Activated CD4-positive, alpha-beta T cell treated with anti-CD3 and anti-CD28 coated beads for 1 hour (primary cell): ENCODE measurements around the gene SUSD2.
"Not testable (repeated sequence)": the region's sequence is repeated elsewhere in the genome, so short reads cannot be mapped to it uniquely, and the experiment has no call there.

Experiments used
- DNase-seq: peaks from one replicate; pipeline ENCODE4 v3.0.0-alpha.2; 2020

Gene SUSD2, protein sequence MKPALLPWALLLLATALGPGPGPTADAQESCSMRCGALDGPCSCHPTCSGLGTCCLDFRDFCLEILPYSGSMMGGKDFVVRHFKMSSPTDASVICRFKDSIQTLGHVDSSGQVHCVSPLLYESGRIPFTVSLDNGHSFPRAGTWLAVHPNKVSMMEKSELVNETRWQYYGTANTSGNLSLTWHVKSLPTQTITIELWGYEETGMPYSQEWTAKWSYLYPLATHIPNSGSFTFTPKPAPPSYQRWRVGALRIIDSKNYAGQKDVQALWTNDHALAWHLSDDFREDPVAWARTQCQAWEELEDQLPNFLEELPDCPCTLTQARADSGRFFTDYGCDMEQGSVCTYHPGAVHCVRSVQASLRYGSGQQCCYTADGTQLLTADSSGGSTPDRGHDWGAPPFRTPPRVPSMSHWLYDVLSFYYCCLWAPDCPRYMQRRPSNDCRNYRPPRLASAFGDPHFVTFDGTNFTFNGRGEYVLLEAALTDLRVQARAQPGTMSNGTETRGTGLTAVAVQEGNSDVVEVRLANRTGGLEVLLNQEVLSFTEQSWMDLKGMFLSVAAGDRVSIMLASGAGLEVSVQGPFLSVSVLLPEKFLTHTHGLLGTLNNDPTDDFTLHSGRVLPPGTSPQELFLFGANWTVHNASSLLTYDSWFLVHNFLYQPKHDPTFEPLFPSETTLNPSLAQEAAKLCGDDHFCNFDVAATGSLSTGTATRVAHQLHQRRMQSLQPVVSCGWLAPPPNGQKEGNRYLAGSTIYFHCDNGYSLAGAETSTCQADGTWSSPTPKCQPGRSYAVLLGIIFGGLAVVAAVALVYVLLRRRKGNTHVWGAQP

DNA sequence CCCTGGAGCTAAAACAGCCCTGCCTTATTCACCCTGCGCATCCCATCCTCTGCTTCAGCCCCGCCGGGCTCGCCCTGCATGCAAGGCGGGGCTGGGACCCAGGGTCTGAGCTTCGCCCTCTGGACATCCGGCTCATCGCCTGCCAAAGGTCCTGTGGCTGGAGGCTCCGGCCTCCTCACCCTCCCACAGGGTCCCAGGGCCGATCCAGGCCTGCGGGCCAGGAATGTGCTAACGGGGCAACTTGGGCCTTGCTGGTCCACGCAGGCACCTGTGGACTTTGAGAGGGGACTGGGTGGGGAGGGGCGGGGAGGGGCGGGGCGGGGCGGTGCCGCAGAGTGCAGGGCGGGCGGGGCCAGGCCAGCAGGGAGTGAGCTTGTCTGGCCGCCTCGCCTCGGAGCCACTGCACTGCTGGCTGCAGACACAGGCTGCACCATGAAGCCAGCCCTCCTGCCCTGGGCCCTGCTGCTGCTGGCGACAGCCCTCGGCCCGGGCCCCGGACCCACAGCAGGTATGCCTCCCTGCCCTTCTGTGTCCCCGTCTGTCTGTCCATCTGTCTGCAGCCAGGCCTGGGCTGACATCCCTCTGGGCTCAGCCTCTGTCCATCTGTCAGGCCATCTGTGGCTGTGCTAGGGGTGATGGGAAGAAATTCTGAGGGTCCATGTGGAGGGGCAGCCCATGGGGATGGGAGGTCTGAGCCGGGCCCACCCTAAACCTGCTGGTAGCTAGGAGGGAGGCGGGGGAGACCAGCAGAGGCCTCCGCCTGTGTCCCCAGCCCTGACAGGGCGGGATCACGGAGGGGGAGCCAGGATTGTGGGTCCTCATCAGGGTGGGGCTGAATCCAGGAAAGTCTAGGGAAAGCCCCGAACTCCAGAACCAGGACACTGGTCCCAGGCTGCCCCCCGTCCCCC is at the start of gene SUSD2:
Gene SUSD2 (plus strand): TSS at position 400 of the 908 bp plus-strand sequence. CDS start 33 bp downstream, at position 433.
- no peak for DNase-seq

DNA sequence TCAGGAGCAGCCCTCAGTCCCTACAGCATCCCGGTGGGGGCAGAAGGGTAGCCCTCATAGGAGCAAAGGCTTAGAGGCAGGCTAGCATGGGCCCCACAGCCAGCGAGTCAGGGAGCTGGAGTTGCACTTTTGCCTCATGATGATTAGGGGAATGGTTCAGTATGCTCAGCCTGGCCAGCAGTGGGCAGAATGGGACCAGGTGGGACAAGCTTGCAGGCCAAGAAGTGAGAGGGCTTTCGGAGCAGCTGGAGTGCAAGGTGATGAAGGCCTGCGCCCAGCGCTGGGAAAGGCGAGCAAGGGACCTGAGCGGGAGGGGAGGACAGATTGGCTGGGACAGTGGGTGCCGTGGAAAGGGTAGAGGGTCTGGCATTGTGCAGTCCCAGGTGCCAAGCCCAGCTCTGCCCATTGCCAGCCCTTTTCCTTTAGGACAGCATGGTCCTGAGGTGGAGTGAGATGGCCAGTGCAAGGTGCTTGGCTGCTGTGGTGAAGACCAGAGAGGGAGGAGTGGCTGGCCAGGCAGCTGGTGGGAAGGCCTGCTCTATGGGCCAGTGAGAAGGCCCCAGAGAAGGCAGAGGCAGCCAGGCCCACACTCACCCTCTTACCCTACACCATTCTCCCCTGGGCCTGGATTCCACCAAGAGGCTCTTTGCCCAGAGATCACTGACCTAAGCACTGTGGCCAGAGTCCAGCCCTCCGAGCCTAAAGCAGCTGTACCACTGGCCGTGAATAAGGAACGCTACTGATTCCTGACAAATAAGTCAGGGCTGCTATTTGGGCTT is 47.9 kb upstream of the SUSD2 start:
- DNase-seq = peak; percentile 38

DNA sequence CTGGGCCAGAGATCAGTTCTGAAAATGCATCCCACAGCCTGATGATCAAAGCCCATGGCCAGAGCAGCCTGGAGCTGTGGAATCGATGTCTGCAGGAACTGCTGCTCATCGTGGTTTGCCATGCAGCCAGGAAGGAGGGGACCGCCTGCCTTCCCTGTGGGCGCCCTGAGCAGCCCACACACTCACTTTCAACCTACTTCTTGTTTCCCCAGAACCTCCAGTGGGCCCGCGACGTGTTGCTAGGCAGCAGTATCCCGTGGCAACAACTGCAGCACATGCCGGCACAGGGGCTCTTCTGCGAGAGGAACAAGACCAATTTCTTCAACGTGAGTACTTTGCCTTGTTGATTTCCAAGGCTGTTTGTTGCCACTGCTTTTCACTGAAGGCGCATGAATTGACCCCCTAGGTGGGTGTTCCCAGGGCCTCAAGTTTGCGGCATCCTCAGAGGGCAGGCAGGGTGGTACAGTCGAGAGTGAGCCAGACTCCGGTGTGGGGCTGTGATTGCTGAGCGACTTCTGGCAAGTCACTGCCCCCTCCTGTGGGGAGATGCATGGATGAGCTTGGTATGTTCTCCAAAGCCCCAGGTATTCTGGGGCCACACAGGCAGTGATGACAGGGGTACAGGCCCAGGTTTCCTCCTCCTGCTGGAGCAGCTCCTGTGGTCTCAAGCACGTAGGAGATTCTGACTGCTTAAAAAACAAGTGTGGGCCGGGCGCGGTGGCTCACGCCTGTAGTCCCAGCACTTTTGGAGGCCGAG is 47.0 kb upstream of the SUSD2 start:
- DNase-seq = peak; percentile 60

DNA sequence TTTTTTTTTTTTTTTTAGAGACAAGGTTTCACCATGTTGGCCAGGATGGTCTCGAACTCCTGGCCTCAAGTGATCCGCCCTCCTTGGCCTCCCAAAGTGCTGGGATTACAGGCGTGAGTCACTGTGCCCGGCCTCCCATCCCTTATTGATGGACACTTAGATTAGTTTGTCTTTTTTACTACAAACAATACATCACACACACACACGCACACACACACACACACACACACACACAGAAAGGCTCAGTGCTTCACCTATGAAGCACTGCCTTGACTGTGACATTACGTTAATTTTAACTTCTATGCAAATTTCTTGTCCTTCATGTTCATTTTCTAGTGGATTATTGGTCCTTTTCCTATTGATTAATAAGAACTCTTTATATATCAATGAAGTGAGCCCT is 44.8 kb upstream of the SUSD2 start:
- not testable (repeated sequence) for DNase-seq

DNA sequence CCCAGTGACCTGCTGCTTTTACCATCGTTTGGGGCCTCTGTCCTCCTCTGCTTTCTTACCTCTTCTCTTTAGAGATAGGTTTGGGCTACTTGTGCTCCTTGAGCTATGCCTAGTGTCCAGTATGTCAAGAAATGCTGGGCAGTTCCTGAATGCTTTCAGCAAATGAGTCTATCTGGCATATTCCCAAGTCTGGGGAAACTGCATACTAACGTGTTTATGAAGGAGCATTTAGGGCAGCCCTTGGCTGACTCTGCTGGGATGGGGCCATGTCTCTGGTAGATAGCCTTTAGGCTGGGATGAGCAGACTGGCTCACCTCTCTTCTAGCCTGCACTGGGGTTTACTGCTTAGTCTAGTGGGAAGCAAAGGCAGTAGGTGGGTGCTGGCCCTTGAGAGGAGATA is 43.7 kb upstream of the SUSD2 start:
- DNase-seq = no peak

DNA sequence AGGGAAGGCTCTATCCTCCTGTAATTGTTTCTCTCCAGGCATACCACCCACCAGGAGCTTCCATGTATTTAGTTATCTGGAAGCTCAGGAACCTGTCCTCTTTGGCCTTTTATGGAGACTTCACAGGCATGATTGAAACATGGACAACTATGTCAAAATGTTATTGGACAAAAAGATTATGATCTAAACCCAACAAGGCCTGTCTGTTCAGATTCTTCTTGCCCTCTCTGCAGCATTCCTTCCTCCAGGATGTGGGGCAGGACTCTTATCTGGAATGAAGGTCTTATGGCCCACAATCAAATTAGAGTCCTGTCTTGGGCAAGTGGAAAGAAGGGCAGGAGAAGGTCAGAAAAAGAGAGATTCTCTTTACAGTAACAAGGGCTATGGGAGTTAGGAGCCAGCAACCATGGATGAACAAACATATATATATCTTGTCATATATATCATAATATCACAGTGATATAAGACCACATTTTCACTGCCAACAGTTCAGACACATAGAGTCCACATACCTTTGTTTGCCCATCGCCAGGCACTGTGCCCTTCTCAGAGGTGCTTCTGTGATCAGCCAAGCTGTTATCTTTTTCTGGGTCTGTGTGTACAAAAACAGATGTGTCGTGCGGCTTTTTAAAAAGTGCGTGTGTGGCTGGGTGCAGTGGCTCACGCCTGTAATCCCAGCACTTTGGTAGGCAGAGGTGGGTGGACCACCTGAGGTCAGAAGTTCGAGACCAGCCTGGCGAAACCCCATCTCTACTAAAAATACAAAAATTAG is 42.5 kb upstream of the SUSD2 start:
- DNase-seq = no peak

DNA sequence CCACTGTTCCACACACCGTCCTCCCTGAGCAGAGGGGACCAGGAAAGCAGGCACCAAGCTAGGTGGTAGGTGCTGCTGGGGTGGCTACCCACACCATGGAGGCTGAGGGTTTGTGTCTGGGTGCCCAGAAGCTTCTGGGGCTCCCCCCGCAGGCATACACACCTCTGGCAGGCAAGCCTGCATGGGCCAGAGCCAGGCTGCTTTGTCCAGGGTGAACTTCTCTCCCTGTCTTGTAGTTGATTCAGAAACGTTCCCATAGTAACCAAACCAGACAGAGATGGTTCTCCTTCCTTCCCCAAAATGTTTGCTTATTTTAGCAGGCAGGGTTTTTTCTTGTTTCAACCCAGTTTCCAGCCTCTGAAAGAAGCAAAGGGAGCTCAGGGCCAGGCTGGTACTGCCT is 40.9 kb upstream of the SUSD2 start:
- DNase-seq = no peak

DNA sequence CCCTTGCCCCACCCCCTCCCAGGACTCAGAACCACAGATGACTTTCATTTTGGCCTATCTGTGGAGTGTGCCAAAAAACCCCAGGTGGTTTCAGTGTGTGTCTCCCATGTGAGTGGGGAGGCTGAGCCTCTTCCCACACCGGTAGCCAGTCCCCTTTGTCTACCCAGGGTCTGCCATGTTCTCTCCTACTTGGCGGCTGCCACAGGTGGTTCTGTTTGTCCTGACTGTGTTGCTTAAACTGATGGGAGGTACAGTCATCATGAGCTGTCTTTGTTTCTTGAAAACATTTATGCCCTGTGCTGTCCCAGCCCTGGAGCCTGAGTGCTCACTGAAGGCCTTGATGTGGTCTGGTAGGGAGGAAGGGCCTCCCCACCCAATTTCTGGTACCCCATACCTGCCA is 39.7 kb upstream of the SUSD2 start:
- DNase-seq = no peak

DNA sequence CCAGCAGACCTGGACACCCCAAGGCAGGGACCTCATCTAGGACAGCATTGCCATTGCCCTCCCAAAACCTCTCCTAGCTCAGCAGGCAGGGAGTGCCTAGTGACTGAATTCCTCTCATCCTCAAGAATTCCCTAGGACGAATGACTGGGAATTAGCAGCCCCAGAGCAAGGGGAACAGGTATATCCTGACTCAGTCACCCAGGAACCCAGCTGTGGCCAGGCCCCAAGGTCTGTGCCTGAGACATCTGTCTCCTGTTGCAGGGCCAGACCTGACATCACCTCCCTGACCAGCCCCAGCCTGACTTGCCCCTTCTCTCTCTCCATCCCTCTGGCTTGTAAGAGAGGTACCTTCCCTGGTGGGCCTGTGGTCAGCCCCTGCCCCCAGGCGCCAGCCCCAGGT is 39.0 kb upstream of the SUSD2 start:
- no peak for DNase-seq

DNA sequence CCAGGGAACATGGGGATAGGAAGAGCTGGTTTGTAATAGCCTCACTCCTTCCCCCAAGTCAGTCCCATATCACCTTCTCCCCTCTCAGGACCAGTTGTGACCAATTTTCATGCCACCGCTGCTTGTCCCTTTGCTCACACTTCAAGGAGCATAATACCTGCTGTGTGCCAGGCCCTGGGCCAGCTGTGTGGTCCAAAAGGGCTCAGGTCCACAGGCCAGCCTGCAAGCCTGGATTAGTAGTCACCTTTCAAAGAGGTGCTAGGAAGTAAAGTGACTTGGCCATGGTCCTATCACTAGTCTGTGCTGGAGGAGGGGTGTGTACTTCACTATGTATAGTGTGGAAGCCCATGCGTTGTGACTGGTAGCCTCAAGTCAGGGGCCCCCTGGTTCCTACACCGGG is 38.5 kb upstream of the SUSD2 start:
- no peak for DNase-seq

DNA sequence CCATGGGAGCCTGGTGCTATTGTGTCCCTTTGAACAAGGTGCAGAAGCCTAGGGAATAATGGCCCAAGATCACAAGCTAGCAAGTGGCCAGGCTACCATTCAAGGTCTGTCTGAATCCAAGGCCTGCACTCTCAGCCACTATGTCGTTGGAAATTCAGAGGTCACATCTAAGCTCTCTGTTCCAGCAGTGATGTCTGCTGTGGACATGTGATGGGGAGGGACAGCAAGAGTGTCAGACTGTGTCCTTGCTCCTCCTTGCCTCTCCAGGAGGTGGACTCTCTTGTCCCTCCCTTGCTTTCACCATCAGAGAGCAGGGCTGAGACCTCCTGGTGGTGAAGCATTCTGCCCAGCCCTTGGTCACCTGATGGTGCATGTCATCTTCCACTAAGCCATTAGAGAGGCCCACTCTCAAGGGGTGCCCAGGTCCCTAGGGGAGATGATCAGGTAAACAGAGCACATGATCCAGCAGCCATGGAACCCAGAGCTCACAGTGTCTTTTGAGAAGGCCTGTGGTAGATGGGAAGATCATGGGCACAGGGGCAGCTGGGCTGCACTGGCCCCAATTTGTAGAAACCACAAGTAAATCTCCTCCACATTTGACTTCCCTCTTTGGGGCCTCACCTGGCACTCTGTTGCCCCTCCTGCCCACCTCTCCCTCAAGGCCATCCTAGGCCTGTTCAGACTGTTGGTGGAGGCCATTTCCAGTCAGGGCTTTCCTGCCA is 37.1 kb upstream of the SUSD2 start:
- DNase-seq = no peak

DNA sequence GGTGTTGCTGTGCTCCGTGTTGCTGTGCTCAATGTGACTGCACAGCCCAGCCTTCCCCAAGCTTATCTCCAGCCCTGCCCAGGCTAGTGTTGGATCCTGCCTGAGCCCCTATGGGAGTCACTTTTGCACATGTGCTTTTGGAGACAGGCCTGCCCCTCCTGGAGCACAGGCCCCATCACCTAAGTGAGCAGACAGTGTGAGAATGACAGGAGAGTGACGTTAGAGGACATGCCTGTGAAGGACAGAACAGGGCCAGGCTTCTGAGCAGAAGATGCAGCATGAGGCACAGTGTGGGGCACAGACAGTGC is 36.6 kb upstream of the SUSD2 start:
- DNase-seq = no peak

DNA sequence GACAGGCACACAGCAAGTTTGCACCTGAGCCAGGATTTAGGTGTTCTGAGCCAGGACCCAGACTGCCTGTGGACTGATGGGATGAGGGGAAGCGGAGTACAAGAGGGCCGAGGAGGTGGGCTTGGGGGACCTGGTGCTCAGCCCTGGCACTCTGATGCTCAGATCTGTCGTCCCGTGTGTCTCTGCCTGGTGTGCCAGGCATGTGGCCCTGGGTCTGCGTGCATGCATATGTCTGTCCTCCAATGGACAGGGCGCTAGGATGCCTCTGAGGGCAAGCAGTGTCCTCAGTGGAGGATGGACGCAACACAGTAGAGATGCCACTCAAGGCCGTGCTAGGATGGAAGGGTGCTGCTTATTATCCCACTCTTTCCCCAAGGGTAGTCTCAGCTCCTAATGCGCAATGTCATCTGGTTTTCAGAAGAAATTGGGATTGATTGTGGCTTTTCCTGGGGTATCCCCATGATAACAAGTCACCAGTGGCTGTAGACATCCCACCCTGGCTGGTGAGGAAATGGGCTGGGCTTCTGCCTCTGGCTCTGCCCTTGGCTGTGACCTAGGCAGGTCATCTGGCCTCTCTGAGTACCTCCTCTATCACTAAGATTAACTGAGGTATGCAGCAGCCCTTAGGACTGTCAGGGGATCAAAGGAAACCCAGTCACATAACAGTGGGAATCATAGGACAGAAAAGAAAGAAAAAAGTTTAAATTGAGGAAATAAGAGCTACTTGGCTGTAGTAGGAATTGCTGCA is 35.7 kb upstream of the SUSD2 start:
- DNase-seq = no peak

DNA sequence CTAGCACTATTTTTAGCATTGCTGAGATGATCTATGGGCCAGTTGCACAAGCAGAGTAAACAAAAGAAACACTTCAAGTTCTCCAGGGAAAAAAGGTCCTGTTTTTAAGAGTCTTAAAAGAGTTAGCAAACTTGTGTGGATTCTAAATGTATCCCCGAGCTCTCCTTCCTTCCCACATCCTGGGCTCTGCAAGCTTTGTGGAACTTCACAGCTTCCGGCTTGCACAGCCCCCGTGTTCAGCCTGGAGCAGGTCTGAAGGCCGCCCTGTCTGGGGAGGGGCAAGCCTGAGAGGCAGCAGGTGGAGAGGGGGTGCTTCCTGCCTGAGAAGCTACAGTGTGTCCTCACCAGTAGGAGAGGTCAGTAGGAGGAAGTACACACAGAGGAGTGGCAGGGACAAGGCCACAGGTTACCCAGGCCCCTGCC is 35.1 kb upstream of the SUSD2 start:
- DNase-seq = no peak

DNA sequence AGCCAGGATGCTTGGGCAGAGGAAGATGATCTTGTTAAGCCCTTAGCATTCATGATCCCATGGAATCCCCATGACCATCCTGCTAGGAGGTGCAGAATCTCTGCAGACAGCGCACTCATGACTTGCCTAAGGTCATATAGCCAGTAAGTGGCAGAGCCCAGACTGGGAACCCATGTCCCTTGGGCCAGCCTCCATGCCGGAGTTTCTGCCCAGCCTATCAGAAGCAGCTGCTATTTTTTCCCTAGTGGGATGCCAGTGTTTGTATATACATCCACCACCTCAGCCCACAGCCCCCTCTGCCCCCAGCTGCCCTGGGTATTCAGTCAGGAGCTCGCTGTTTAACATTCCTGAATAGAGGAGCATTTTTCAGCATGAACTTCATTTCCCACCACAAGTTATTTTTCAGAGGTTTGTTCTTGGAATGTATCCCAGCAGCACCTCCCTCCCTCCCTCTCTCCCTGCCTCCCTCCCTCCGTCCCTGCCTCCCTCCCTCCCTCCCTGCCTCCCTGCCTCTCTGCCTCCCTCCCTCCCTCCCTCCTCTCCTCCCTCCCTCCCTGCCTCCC is 34.4 kb upstream of the SUSD2 start:
- DNase-seq = no peak

DNA sequence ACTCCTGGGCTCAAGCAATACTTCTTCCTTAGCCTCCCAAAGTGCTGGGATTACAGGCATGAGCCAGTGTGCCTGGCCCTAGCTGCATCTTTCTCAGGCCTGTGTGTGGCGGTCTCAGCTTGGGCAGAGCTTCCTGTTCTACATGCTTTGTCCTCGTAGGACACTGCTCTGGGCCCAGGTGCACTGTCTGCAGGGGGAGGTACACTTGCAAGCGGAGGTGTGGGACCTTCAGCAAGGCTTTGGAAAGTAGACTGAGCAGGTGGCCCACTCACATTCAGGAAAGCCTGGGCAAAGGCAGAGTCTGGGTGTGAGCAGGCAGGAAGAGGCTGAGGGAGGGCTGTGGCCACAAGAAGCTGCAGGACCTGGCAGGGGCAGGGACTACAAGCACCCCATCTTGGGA is 33.6 kb upstream of the SUSD2 start:
- DNase-seq = no peak

DNA sequence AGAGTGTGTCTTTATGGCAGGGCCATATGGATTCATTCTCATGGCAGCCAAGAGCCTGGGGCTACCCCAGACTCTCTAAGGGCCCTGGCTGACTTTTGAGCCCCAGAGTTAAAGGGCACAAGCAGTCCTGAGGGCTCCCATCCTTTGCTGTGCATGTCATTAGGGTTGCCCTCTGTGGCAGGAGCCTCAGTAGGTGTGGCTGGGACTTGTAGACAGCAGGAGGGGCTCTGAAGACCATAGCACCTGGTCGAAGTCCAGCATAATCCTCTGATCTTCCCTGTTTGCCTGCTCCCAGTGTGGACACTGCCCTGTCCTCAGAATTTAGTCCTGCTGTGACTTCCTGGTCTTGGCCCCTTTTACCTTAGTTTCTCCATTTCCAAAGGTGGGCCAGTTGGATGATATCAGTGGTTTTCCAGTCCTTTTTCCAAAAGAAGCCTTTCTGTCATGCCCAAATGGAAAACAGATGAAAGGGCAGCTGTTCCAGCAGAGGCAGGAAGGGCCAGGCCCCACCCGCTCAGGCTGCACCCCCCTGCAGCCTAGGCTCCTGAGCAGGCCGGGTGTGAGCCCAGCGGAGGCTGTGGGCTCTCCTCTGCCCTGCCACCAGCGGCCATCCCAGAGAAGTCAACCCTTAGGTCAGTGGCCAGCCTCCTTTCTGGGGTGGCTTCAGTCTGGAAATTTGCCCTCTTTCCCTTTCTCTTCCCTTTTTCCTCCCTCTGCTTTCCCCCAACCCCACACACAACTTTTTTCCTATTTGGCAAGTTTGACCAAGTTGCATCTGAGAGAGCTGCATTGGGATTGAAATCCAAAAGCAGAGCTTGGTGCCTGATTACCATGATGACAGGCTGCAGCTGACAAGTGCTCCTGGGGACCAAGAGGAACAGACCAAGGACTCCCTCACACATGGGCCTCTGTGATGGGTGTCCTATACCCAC is 32.8 kb upstream of the SUSD2 start:
- DNase-seq = no peak

DNA sequence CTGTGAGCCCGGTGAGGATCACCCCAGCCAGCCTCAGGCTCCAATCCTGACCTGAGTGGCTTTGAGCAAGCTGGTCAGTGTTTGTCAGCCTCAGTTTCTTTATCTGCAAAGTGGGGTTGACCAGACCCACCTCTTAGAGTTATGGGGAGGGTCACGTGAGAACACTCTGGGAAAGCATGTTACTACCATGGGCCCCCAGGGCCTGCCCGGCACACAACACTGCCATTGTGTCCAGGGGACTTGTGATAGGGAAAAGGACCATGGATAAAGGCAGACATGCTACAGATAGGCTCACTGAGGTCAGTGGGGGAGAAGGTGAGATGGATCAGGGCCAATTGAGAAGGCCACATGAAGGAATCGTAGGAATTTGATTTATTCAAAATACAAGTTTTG is 32.1 kb upstream of the SUSD2 start:
- no peak for DNase-seq
